HG03521 (cell line): ENCODE results near the gene LCE7A.

Experiments used
- ATAC-seq: cut with Tn5 transposase; IDR thresholded peaks from one replicate; pipeline ENCODE4 v1.9.1; 2021; ENCODE audit warnings: mild to moderate bottlenecking, moderate library complexity; ENCODE audit not compliant: unreplicated experiment

The LCE7A gene, protein sequence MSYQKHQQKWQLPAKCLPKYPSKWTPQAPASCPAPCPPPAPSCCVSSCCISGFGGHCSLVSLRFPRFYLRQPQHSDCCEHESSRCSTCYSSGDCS

DNA sequence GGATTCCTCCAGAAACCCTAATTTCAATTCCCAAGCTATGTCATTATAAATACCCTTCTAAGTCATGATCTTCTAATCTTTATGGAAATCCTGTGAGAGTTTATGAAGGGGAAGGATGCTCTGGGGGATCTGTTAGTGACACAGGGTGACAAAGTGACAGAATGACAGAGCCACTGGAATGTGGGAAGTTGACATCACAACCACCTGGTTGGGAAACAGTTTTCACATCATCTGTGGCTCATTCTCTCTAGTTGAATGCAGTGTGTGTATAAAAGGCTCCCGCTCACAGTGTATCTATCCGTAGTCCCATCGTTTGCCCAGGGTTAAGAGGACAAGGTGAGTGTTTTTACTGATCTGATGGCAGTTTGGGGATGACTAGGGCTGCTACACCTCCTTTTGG is at the start of gene LCE7A:
Gene LCE7A, plus strand, starts transcription at position 301 of the 400 bp plus-strand sequence. CDS start 702 bp downstream, outside the sequence.
- no peak for ATAC-seq

DNA sequence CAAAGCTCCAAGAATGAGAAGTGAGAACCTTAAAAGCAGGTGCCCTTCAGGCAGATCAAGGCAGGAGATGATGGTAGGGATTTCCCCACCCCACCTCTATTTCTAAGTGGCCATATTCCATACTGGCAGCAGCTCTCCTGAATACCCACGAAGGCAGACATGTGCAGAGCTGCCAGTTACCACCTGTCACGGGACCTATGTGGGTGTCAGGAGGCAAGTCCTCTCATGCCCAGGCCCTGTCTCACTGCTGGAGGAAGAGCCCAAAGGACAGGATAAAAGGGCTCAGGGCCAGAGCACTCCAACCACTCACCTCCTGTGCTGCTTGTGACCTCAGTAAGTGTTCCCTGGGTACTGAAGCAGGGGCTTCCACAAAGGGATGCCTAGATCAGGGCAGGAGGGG is 48.7 kb upstream of the LCE7A start:
- ATAC-seq = no peak

DNA sequence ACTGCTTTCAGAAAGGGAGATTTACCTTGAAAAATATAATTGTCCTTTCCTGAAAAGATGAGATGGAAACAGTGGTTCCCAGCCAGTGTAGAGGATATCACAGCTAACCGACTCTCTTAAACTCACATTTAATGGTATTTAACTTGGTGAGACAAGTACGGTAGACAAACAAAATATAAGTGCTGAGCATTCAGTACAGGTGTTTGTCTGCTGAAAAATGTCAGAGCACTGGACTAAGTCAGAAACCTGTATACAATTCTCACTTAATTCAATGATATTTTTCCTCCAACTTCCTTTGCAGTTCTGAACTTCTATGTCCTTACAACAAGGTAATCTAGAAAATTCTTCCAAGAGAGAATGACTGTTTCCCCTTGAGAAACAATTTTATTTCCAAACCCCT is 48.1 kb upstream of the LCE7A start, which contains the start of gene LCE1B:
Gene LCE1B, plus strand, starts transcription at position 301 of the 400 bp plus-strand sequence. CDS start 476 bp downstream, outside the sequence.
- no peak for ATAC-seq

DNA sequence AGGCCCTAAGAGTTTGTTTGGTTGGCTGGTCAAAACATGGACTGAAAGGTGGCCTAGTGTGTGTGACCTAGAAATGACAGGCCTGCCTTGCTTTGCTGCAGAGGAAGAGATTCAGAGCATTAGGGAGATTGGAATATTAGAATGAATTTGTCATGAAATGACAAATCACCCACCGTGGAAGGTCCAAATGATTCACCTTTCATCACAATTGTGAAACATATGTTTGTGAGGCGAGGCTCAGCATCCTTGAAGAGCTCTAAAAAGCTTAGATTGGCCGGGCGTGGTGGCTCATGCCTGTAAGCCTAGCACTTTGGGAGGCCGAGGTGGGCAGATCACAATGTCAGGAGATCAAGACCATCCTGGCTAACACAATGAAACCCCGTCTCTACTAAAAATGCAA is 42.5 kb upstream of the LCE7A start:
- no peak for ATAC-seq

DNA sequence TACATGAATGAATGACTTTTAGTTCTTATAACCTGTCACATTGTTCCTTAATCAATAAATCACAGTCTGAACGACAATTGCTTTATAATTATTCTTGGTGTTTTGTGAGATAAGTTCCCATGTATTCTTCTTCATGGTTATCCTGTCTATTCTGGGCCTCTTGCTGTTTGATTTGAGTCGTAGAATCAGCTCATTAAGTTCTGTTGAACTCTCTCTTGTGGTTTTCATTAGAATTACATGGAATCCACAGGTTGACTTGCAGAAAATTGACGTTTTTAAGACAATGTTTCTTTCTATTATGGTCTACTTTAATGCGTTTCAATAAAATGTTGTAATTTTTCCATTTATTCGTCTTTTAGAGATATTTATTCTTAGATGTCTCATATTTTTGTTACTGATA is 36.5 kb upstream of the LCE7A start:
- ATAC-seq = no peak

DNA sequence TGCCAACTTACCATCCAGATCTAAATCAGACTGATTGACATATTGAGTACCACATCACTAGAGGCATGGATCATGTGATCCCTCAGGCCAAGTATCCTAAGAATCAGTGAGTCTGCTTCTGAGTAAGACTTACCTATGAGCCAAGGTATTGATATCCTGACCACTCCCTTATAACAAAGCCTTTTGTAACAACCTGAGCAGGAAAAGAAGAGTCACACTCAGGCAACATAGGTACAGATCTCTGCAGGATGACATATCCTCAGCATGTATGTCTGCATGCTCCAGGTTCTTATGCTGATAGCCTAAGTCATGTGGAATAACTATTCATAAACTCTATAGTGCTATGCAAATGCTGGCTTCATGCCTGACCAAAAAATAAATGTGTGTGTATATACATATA is 34.8 kb upstream of the LCE7A start:
- no peak for ATAC-seq

DNA sequence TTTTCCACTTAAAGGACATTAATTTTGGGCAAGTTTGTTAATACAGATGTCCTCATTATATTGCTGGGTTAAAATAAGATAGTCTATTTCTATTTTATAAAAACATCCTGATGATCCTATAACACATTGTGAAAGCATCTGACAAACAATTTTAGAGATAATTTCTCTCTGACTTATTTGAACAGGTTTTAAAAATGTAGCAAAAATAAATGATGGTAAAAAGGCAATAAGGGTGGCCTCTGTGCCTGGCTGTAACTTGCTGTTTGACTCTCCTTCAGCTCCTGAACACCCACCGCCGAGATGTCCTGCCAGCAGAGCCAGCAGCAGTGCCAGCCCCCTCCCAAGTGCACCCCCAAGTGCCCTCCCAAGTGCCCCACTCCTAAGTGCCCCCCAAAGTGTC is 32.6 kb upstream of the LCE7A start, which contains the start of gene LCE1A:
Gene LCE1A, plus strand, starts transcription at position 301 of the 400 bp plus-strand sequence. Its CDS starts 0 bp downstream, at position 301.
- no peak for ATAC-seq

DNA sequence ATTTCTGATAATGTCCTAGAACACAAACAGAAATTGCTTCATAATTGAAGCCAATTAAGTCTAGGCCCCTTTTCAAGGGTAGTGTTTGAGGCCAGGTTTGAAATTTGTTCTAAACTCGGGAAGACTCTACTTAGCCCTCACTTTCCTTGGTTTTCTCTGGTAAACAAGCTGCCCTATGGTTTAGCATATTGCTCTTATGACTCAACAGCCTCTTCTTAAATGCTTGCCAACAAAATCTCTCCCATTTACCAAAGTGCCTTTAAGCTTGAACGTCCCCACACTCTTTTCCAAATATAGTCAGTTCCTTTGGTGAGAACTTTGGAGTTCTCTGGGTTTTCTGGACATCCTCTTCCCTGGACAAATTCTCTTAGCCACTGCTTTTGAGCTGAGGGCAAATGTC is 22.9 kb upstream of the LCE7A start:
- ATAC-seq = no peak

DNA sequence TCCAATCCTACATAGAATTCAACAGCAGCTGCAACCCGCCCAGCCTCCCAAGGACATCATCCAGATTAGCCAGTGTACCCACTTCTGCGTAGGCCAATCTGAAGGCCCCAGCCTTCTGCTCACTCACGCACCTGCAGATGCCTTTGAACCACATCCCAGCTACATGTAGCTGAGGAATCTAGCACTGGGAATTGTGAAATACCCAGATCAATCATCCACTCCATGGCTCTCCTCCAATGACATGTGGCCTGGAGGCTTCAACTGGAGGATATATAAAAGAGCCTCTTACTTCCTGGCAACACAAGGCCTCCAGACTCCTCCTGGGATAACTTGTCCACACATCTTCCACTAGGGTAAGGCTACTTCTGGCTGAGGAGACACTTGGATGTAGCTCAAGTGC is 17.2 kb upstream of the LCE7A start, which contains the start of gene LCE6A:
Gene LCE6A, plus strand, starts transcription at position 301 of the 400 bp plus-strand sequence. CDS start 665 bp downstream, outside the sequence.
- no peak for ATAC-seq

DNA sequence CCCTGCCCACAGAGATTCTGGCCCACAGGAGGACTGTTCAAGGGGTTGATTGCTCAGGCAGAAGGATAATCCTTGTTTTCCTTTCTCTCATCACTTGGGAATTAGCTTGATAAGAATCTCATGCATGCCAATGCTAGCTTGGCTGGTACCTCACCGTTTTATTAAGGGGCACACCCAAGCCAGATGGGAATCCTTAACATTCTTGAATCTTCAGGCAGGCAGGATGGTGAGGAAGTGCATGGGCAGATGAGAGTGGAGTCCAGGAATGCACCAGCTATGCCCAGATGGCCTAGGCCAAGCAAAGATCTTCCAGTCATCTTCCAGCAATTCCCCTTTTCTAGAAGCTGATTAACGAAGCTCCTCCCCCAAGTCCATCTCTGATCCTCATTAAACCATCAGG is 4.1 kb upstream of the LCE7A start:
- ATAC-seq = no peak

DNA sequence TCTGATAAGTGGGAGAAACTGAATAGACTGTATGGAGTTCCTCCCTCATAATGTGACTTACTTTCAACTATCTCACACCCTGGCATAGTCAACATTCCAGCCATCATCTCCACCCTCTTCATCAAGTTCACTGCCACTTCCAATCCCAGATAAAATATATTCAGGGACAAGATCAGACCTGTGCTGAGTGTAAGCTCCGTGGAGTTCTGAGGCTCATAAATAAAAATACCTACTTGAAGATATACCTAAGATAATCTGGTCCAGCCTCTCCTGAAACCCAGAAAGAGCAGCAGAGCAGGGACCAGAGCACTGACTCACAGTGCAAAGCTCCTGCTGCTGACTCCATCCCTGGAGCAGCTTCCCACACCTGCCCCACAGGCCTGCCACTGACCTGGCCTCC is 1.7 kb upstream of the LCE7A start:
- no peak for ATAC-seq

DNA sequence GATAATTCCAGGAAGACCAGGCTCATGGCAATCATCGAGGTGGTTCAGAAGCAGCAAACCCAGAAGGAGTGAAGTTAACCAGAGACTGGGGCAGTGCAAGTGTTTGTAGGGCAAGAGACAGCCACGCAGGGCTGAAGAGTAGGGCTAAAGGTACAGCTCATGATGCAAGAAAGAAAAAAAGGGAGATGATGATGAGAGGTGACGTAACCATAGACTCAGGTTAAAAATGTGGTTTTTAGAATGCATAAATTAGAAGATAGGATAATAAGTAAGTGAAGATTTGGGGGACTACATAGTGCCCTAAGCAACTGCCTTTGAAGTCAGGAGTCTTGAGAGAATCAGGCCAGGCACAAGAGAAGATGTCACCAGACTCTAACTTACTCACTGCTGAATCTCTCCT is 333 bp downstream of the LCE7A start:
- ATAC-seq = no peak

DNA sequence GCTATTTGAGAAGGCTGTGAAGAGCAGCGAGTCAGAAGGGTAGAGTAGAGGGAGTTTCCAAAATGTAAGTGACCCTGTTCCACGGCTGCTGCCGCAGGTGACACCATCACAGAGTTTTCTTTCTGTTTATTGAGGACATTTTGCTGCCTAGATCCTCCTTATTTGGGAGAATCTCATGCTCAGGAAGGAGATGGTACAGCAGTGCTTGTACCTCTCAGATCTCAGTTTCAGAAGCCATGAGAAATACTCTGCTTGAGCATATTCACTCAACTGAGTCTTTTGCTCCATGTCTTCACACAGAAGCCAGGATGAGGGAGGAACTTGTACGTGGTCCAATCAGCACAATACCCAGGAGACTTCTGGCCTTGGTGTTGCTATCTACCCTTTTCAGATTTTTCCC is 1.6 kb downstream of the LCE7A start:
- no peak for ATAC-seq

DNA sequence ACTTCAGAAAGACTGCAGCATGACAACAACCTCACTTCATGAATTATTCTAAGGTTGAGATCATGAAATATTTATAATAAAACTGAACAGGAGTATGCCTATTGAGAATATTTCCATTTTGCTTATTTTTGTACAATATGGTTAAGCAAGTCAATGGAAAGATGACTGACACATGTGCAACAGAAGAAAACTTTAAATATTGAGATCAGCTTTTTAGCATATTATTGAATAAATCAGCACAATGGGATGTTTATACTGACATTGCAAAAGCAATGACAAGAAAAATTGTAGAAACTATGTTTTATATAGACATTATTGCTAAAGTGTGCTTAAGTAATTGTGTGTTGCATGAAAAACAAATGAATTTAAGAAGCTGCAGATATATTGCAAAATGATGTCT is 4.6 kb downstream of the LCE7A start:
- ATAC-seq = no peak

DNA sequence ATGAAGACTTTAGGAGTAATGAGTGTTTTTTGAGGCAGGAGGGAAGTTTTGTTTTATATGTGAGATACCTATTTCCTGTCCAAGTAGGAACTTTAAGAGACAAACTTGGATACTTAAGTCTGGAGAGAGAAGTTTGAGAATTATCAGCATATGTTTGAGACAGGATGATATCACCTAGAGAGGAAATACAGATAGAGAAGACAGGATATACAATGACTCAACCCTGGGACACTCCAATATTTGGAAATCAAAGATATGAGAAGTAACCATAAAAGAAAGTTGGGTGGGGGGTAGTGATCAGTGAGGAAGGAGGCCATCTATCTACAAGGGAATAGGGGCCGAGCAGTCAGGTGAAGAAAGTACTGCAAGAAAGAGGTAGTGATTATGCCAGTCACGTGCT is 6.5 kb downstream of the LCE7A start:
- ATAC-seq = no peak

DNA sequence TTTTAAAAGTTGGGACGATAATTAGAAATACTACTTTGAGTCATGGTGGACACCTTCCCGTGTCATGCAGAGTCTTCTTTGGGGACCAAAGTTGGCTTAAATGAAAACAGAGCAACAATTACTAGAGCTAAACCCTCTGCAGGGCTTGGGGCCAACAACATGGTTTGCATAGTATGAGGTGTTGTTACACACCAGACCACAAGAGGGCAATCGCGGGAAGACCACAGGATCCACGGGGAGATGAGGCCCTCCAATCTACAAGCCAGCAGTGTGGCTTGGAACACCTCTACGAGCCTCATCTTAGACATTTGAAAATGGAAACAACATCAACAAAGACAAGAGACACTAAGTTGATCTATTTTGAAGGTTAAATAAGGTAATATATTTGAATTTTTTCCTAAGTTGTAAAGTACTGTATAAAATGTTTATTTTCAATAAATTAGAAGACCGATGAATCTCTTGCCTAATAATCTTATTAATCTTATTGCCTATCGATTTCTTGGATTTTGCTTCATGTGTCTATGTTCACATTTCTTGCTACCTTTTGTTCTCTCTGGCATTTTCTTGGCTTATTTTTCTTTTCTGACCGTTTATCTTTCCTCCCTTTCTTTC is 10.1 kb downstream of the LCE7A start:
- ATAC-seq = peak; percentile 54

DNA sequence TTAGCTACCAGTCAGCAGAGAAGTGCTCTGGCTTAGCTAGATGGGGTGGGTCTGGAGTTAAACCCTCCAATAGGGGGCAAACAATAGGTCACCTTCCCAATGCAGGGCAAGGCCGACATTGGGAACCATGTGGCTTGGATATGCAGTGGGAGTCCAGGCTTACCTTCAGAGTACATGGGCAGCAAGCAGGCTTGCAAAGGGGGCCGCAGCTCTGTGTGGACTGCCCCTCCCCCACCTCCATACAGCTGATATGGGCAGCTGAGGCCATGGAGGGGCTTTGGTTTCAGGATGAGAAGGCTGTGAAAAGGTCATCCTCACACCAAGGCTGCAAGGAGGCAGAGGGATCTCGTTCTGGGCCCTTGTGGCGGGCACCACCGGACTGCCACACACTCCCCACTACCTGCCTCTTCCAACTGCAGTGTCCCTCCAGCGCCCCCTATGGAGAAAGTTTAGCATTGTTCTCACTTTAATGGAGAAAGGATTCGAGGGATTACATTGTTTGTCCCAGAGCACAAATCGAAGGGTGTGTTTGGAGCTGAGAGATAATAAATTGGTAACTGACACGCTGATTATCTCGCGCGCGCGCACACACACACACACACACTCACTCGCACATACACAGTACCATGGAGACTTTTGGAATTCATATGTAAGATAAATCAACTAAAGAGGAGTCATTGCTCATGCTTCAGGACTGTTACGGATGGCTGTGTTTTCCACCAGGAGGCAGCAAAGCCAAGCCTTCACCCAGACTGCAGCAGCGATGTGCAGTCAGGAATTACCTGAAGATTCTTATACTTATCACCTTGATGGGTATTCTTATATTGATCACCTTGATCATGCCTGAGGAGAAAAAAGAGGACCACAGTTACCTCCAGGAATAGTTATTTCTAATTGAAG is 11.3 kb downstream of the LCE7A start:
- no peak for ATAC-seq

DNA sequence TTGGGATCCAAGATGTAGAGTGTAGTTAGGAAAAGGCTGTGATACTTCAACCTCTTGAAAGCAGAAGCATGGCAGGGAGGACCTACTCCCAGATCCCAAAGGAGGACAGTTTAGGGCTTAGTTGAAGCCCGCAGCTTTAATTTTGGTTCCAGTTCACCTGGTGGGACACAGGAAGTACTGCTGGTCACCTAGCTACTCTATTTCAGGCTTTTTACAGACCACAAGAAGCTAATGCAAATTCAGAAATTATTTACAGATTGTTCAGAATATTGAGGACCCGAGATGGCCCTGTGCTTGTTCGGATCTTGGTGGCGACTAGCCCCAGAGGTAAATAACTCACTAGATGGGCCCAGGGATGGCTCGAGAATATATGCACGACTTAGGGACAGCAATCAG is 11.9 kb downstream of the LCE7A start:
- no peak for ATAC-seq

DNA sequence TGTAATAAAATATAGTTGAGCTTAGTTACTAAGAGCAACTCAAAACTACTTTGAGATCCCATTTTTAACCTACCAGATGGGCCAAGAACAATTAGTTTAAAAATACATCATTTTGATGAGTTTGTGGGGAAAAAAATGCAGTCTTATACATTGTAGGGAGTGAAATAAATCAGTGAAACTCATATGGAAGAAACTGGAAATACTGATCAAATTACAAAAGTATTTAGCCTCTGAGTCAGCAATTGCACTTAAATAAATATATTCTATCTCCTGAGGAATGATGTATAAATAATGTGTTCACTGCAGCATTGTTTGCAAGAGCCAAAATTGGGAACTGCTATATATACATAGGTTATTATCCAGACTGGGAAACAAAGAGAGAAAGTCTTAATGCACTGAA is 13.7 kb downstream of the LCE7A start:
- no peak for ATAC-seq

DNA sequence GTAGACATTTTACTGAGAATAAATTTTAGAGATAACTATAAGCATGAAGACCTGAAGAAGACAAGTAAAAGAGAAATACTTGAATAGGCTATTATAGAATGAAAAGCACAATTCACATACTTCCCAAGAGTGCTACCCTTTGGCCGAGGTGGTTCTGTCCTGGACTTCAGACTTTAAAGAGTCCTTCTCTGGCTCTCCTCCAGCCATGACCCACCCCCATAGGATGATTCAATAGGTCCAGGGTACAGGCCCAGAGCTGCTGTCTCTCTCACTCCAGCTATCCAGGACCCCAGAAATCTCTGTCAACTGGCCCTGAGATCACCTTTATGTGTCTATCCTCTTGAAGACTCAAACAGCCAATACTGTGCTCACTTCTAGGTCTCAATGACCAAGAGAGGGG is 17.0 kb downstream of the LCE7A start:
- ATAC-seq = no peak

DNA sequence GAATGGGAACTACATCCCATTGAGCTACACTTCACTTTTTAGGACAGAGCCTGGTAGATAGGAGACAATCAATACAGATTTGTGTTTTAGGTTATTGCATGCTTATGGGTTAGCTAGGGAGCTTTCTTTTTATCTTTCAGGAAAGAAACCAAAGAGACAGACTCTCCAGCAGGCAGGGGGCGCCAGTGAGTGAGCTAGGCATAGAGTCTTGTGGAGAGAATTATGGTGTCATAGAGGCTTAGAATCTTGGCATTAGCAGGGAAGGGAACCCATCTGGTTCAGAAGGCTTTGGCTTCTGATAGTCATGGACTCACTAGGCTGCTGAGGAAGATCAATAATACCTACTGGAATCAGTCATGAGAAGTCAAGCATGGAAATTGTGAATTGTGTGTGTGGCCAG is 18.2 kb downstream of the LCE7A start, which contains the start of gene SMCP:
Gene SMCP, plus strand, starts transcription at position 281 of the 400 bp plus-strand sequence. CDS start 6,101 bp downstream, outside the sequence.
- ATAC-seq = no peak
